Adipocyte (in vitro differentiated cells): ENCODE measurements around the gene AADAT.

Source experiments
- DNase-seq: peaks from one replicate; pipeline ENCODE4 v3.0.0-alpha.2; 2015; ENCODE audit warnings: low read depth
- H3K27me3 ChIP-seq: replicated peaks from 2 replicates; pipeline ENCODE4 v1.7.0; 2013; ENCODE audit warnings: mild to moderate bottlenecking, low read length, moderate library complexity; ENCODE audit not compliant: control insufficient read depth, insufficient read depth
- H3K36me3 ChIP-seq: 2 replicates; pipeline ENCODE4 v1.7.0; 2013; ENCODE audit warnings: low read length, mild to moderate bottlenecking, moderate library complexity; ENCODE audit not compliant: control insufficient read depth, insufficient read depth, severe bottlenecking
- H3K4me1 ChIP-seq: 2 replicates; pipeline ENCODE4 v1.7.0; 2013; ENCODE audit warnings: mild to moderate bottlenecking, low read length, moderate library complexity; ENCODE audit not compliant: control insufficient read depth, insufficient read depth
- H3K4me3 ChIP-seq: 2 replicates; pipeline ENCODE4 v1.7.0; 2013; ENCODE audit warnings: mild to moderate bottlenecking, low read length, moderate library complexity
- H3K9ac ChIP-seq: 2 replicates; pipeline ENCODE4 v1.7.0; 2013; ENCODE audit warnings: mild to moderate bottlenecking, low read length, moderate library complexity
- H3K9me3 ChIP-seq: 2 replicates; pipeline ENCODE4 v1.7.0; 2013; ENCODE audit warnings: mild to moderate bottlenecking, low read length, moderate library complexity; ENCODE audit not compliant: control insufficient read depth

Gene AADAT

DNA sequence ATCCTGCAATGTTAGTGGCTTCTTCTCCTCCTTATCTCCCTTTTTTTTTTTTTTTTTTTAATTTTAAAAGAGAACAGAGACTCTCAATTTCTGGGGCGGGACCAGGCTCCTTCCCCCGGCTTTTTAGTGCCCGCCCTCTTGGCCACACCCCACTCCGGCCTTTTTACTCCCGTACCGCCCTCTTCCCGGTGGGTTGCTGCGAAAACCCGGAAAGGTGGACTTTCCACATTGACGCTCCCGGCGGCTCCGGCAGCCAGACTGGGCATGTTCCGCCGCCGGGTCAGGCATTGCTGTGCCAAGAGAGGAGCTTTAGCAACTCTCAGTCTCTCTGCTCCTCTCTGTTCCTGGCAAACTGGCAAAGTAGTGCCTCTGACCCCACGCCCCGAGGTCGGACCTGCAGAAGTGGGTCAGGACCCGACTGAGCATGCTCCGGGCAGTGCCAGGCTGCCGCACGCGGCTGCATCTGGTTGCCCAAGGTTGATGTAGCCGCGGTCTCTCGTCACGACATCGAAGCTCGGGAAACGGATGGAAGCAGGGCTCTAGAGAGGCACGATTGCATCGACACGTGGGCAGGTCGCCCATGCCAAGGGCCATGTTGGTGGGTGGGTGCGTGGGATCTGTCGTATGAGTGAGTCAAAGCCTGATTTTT, 62.5 kb downstream of the AADAT start:
- DNase-seq: peak; percentile 98
- peaks cover 11% of the 10 kb centered on the region for H3K27me3 ChIP-seq
- H3K4me3 ChIP-seq: peak overlapping the region; percentile 91
- peaks cover 7% of the 10 kb centered on the region for H3K4me1 ChIP-seq
- no peaks in the 10 kb centered on the region for H3K36me3 ChIP-seq
- H3K9ac ChIP-seq: peak overlapping the region; percentile 91
- peaks cover 6% of the 10 kb centered on the region for H3K9me3 ChIP-seq

DNA sequence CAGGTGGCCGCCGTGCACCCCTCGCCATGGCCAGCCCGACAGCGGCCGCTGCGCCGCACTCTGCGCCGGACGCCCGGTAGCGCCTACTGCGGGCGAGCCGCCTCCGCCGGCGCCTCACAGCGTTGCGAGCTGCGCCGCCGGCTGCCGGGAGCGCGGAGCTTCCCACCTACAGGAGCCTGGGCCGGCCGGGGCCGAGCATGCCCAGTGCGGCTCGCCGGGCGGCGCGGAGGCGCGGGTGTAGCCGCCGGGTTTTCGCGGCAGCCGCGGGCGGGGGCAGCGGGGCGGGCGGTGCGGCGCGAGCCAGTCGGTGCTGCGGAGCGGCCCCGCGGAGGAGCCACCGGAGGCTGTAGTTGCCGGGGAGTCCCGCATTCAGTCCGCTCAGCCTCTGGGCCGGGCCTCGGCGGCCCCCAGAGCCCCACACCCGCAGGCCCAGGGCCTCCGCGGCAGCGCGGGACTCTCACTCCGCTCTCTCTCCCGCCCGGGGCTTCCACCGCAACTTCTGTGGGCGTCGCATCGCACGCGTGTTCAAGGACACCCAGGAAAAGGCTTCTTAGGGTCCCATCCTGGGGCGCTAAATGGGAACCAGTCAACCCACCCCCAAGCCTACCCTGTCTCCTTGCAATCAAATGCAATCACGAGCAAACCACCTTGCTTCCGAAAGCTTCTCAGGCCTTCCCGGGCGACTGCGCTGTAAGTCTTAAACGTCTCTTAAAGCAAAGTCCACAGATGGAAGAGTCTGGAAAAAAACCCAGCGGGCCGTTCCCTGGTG, 63.3 kb downstream of the AADAT start, which contains the start of gene MFAP3L:
Gene MFAP3L, minus strand, starts transcription at position 143 of the 769 bp plus-strand sequence. CDS start 20,518 bp downstream, outside the sequence.
- Histone ChIP-seq H3K4me3 (peak within 1 kb of the TSS; percentile 91), H3K27me3 (peaks cover 8% of the 10 kb centered on the region), H3K9ac (peak within 1 kb of the TSS; percentile 91), H3K4me1 (peaks cover 7% of the 10 kb centered on the region), H3K9me3 (peaks cover 6% of the 10 kb centered on the region), H3K36me3 (no peaks in the 10 kb centered on the region)
- peak; percentile 96 for DNase-seq

- Histone ChIP-seq H3K36me3 (no peaks in the 10 kb centered on the region), H3K4me1 (peaks cover 7% of the 10 kb centered on the region), H3K9ac (peak overlapping the region; percentile 83), H3K9me3 (peaks cover 6% of the 10 kb centered on the region), H3K27me3 (peaks cover under 1% of the 10 kb centered on the region), H3K4me3 (peak overlapping the region; percentile 91)
- peak; percentile 35 for DNase-seq
Measured at GRCh38 chr4:170025523-170026252, 64.1 kb downstream of the AADAT start.

GRCh38 chr4:170022211-170022610, 67.5 kb downstream of the AADAT start:
- no peak for DNase-seq
- peaks cover 7% of the 10 kb centered on the region for H3K4me1 ChIP-seq
- H3K36me3 ChIP-seq: no peaks in the 10 kb centered on the region
- no peaks in the 10 kb centered on the region for H3K9me3 ChIP-seq
- H3K9ac ChIP-seq: no peak overlapping the region
- H3K27me3 ChIP-seq: no peaks in the 10 kb centered on the region
- H3K4me3 ChIP-seq: no peak overlapping the region

- no peak overlapping the region for H3K9ac ChIP-seq
- no peaks in the 10 kb centered on the region for H3K4me1 ChIP-seq
- no peak for DNase-seq
- no peaks in the 10 kb centered on the region for H3K9me3 ChIP-seq
- no peak overlapping the region for H3K4me3 ChIP-seq
- no peaks in the 10 kb centered on the region for H3K36me3 ChIP-seq
- H3K27me3 ChIP-seq: no peaks in the 10 kb centered on the region
Measured at GRCh38 chr4:170017252-170017651, 72.5 kb downstream of the AADAT start.

GRCh38 chr4:170015285-170015684, 74.5 kb downstream of the AADAT start:
- Histone ChIP-seq H3K9ac (no peak overlapping the region), H3K36me3 (no peaks in the 10 kb centered on the region)

GRCh38 chr4:170014359-170015011, 75.3 kb downstream of the AADAT start:
- no peak for DNase-seq
- H3K9me3 ChIP-seq: no peaks in the 10 kb centered on the region
- no peaks in the 10 kb centered on the region for H3K27me3 ChIP-seq
- H3K4me3 ChIP-seq: no peak overlapping the region
- no peaks in the 10 kb centered on the region for H3K4me1 ChIP-seq
- H3K36me3 ChIP-seq: no peaks in the 10 kb centered on the region
- H3K9ac ChIP-seq: no peak overlapping the region

More at GRCh38 chr4:170015285-170015684, 74.5 kb downstream of the AADAT start:
- Histone ChIP-seq H3K4me3 (no peak overlapping the region), H3K4me1 (no peaks in the 10 kb centered on the region), H3K9me3 (no peaks in the 10 kb centered on the region), H3K27me3 (no peaks in the 10 kb centered on the region)
- DNase-seq: no peak

- no peak for DNase-seq
- Histone ChIP-seq H3K4me3 (no peak overlapping the region), H3K9me3 (no peaks in the 10 kb centered on the region), H3K27me3 (no peaks in the 10 kb centered on the region), H3K9ac (no peak overlapping the region), H3K4me1 (no peaks in the 10 kb centered on the region), H3K36me3 (no peaks in the 10 kb centered on the region)
Measured at GRCh38 chr4:170012629-170012958, 77.2 kb downstream of the AADAT start.

- no peak overlapping the region for H3K4me3 ChIP-seq
- no peaks in the 10 kb centered on the region for H3K27me3 ChIP-seq
- H3K9ac ChIP-seq: no peak overlapping the region
- no peaks in the 10 kb centered on the region for H3K36me3 ChIP-seq
- H3K9me3 ChIP-seq: no peaks in the 10 kb centered on the region
- DNase-seq: no peak
- no peaks in the 10 kb centered on the region for H3K4me1 ChIP-seq
Measured at GRCh38 chr4:170011921-170012628, 77.7 kb downstream of the AADAT start.
